Stimulated activated CD4-positive, alpha-beta T cell treated with anti-CD3 and anti-CD28 coated beads, Interleukin-15, amount 100 ng/mL, for 24 hours (primary cell): ENCODE data around the gene SCN5A.

ENCODE experiments used
- DNase-seq: peaks from one replicate; pipeline ENCODE4 v3.0.0-alpha.2; 2020

SCN5A gene

DNA sequence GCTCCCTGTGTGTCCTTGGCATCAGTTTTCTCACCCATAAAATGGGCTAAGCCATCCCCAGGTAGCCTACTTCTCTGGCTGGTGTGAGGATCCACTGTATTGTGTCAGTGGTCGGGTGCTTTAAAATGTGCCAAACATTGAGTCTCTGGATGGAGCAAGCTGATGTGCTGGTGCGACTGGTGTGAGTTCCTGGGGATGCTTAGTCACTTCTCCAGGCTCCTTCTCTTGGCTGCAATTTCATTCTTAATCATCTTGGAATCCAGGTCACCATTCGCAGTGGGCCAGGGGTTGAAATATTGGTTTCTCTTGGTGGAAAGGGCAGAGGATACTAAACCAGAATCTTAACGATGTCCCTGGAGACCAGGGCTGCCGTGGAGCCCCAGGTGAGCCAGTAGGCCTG lies 29.3 kb downstream of the SCN5A start:
- DNase-seq: no peak

DNA sequence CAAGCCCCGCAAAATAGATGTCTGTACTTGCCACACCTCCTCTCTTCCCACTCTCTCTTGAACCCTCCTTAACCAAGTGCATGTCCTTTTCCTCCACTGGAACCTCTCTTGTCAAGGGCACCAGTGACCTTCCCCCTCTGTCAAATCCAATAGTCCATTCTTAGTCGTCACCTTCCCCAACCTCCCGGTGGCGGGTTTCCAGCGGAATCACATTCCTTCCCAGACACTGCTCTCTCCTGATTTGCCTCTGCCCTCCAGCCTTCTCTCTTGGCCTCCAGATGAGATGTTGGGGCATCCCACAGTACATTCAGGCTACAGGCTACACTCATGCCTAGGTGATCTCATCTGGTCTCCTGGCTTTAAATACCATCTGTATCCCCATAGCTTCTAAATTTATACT lies 31.1 kb downstream of the SCN5A start:
- DNase-seq: no peak

DNA sequence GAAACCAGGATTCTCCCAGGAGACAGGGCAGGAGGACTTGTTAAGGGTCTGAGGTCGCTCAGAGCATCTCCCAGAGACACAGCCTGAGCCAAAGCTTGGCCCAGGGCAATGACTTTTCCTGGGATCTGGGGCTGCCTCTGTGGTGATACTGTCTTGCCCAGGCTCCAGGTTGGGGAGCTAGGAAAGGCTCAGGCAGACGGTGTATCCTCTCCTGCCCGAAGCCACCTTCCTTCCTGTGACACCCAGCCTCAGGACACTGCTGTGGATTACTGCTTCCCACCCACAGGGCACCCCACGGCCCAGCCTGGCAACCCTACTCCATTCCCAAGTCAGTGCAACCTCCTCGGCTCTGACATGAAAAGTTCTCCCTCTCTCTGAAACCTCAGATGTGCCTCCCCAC lies 31.9 kb downstream of the SCN5A start:
- DNase-seq: no peak

DNA sequence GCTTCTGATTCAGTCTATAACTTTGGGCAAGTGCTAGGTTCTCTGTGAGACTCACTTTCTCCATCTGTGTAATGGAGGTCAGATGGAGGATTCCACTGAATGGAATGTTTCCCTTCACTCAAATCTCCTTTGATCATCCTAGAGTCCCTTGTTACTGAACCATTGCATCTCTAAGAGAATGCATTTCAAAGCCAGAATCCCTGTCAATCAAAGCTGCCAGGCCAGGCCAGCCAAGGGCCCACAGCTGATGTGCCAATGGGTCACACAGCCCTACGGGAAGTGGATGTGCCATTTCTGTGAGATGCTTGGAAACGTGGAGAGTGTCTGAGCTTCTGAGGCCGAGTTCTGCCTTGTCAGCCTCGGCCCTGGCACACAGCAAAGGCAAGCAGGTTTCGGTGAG lies 32.4 kb downstream of the SCN5A start:
- DNase-seq: no peak

DNA sequence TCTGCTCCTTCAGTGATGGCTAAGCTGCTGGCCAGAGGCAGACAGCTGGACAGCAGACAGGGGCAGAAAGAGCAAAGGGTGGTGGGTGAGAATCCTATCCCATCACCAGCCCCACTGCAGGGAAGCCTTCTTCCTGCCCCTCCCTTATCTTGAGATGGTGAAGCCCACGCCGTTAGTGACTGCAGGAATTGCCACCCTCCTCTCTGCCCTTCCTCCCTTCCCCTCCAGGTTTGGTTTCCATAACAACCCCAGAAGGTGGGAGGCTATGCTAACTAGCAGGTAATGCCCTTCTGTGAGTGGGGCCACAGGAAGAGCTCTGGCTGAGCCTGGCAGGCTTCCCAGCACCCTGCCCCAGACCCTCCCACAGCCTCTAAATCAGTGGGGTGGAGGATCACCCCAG lies 32.8 kb downstream of the SCN5A start:
- DNase-seq: no peak

DNA sequence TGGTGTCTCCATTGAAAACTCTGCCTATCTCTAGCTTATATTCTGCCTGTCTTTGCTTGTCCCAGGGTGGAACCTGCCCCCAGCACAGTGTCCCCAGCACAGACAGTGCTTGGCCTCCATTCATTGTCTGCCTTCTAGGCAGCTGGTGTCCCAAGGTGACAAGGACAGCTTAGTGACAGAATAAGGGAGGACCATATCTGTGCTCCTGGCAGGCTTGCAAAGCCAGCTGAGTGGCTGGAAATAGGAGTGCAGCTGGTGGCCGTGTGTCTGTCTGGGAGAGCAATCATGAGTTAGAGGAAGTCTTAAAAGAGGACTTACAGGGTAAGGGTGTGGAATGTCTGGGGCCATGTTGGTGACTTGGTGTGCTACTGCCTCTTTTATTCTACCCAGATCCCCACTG lies 33.4 kb downstream of the SCN5A start:
- DNase-seq: no peak

DNA sequence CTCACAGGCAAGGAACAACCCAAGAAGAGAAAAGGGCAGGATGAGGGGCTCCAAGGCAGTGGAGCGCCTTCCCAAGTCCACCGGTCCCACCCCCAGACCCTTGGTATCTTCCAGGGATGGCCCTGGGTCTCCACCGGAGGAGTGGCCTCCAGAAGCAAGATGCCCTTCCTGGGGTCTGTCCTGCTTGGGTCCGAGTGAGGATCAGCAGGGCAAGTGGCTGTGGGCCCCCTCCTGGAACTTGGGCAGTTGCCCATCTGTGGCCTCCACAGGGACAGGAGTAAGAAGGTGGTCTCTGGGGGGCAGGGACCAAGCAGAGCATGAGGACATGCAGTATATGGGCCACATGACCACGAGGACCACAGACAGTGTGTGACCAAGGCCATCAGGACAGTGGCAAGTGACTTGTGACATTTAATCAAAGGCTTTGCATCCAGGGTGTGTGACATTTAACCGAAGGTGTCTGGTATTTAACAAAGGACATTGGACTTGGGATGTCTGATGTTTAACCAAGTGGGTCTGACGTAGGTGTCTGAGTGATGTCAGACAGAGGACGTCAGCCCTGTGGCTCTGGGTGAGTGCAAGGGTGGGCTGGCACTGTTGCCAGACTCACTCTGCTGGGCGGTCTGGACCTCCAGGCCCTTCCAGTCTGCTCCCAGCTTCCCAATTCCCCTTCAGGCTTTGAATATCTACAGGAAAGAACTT lies 34.7 kb downstream of the SCN5A start:
- DNase-seq: no peak

DNA sequence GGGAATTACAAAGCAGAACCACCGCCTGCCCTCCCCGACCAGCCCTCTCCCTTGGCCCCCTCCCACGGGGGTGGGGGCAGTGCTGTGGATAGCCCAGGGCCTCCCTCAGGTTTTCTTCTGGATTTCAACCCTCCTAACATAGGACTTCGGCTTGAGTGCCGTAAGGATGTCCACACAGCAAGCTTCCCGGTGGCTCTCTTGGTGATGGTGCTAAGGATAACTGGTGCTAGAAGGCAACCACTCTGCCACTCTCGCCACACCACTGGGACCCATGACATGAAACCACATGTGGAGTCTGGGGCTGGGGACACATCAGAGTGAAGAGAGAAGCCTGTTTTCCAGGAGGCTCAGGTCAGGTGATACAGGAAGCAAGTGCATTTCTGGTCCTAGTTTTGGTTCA lies 35.4 kb downstream of the SCN5A start:
- DNase-seq: no peak

DNA sequence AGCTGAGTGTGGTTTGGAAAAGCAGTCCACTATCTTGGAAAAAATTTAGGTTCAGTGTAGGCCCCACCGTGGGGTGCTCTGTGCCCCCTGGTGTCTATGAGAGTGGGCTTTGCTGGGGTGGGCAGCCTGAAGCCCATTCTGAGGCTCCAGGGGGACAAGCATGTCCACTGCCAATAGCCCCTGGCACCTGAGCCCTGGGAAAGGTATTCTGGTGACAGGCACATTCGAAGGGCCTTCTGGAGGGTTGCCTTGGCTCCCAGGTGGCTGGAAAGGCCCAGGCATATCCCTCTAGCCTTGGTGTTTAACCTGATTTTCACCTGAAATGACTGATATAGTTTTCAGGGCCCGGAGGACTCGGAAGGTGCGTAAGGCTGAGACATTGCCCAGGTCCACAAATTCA lies 36.1 kb downstream of the SCN5A start:
- no peak for DNase-seq

DNA sequence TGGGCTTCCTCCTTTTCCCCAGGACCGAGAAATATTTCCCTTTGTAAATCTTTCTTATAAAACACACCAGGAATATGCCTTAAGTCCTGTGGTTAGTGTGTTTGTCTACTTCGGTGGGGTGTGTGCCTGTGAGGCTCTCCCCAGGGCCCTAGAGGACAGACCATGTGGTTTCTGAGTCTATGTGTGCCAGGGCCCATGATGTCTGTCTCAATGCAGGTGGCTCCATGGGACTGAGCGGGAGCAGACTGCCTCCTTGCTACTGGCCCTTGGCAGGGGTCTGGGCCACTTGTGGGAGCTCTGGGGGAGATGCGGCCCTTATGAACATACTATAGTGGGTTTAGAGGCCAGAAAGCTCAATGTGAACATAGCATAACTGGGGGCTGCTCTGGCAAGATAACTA lies 37.6 kb downstream of the SCN5A start:
- DNase-seq: no peak

DNA sequence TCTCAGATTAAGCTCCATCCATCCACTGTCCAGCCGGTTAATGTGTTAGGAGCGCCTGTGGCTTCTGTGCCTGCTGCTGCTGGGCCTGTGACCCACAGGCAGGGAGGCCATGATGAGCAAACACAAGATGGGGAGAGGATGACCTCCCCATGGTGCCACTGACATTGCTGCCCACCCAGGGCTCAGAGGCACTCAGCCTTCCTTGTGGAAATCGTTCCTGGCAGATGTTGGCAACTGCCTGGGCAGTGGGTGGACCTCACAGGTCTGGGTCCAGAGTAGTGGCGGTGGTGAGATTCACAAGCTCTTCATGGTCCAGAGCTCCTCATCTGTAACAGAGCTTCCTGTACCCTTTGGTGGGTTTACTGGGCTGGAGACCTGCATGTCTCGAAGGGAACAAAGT lies 38.6 kb downstream of the SCN5A start:
- DNase-seq: no peak

DNA sequence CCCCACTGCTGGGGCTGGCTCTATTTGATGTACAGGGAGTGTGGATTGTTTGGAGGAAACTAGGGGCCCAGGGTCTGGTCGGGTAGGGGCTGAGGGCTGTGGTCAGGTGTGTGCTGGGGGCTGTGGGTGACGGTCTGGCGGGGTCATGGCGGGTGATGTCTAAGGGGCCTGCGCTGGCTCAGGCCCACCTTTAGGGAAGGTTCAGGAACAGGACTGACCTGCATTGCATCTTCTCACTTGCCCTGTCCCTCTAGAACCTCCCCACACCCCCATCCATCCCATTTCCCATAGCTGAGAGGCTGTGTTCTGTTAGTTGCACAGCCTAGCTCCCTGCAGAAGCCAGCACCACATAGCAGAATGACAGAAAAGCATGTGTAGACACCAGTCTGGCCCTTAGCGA lies 39.1 kb downstream of the SCN5A start:
- no peak for DNase-seq

DNA sequence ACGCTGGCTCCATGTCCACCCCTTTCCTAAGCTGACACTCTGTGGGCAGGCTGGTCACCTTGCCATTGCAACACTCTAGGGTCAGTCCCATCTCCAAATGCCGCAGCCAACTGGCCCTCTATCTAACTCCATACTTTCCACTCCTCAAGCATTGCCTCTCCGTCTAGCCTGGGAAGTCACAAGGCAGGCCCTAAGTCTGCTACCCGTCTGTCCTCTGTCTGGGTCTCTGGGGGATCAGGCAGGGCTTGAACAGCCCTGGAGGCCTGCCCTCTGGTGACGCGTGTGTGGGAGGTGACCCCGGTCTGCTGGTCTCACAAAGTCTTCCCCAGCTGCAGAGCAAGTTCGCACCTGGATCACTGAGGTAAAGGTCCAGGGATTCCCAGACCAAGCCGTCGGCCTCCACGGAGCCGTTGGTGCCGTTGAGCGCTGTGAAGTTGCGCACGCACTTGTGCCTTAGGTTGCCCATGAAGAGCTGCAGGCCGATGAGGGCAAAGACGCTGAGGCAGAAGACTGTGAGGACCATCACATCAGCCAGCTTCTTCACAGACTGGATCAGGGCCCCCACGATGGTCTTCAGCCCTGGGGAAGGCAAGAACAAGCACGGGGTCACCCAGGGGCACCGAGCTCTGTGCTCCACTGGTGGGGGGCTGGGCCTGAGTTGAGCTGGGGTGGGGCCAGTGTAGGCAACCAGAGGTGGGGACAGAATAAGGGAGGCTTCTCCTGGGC lies 39.9 kb downstream of the SCN5A start:
- no peak for DNase-seq

DNA sequence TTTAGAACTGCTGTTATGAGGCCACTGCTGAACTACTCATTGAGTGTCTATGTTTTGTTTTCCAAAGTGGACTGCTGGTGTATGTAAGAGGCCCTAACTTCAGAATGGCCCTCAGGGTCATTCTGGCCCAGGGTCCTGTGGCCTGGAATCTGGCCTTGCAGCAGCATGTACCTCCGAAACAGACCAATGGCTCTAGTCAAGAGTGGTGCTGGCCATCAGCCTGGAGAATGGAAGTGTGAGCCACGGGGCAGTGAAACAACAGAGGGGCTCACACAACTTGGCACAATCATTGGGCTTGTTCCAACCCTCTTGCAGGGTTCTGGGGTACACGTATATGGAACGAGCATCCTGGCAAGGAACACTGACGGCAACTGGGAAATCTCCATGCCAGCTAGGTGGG lies 40.5 kb downstream of the SCN5A start:
- no peak for DNase-seq

DNA sequence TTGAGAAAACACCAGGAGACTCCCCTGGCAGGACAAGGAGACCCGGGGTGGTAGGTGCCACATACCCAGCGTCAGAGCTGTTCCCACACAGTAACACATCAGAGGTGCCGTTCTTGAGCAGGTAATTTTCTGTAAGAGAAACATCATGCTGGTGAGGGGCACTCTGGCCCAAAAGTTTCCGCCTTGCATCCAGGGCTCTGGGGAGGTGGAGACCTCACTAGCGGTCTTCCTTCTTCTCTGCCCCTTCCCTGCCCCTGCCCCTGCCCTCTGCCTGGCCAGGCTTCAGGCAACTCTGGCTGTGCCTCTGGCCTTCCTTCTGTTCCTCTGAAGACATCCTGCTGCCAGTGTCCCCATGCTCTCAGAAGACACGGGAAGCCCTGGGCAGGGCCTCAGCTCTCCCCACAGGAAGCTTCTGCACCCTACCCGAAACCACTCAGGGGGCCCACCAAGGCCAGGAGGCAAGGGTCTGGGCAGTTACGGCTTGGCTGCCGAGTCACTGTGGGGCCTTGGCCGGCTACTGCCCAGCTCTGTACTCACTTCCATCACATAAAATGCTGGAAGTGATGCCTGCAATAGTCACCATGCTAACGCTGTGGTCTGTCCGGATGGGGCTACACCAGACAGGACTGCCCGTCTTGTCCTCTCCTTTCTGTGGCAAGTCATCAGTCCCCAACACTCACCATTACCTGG lies 41.3 kb downstream of the SCN5A start:
- DNase-seq: no peak

DNA sequence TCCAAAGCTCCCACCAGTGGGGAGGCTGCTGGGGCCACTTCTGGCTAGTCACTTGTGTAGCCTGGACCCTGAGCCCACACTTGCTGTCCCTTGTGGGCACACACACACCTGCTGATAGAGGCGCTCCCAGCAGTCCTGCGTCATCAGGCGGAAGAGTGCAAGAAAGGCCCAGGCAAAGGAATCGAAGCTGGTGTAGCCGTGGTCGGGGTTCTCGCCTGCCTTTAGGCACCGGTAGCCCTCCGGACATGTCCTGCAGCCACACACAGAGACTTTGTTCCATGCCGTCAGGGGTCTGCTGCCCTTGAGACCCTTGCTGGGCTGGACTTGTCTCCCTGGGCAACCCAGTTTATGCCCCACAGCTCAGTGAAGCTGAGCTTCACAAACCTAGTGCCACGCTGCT lies 42.9 kb downstream of the SCN5A start:
- DNase-seq: no peak

DNA sequence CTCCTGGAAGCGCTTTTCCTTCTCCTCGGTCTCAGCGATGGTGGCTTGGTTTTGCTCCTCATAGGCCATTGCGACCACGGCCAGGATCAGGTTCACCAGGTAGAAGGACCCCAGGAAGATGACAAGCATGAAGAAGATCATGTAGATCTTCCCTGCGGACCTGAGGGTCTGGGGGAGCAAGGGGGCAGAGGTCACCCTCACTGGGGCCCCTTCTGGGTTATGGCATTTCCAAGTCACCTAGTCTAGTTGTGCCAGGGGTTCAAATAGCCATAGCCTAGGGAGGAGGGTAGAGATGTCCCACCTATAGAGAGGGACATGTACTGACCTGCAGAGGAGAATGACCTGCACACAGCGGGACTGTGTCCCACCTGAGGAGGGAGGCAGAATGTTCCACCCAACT lies 43.5 kb downstream of the SCN5A start:
- no peak for DNase-seq

DNA sequence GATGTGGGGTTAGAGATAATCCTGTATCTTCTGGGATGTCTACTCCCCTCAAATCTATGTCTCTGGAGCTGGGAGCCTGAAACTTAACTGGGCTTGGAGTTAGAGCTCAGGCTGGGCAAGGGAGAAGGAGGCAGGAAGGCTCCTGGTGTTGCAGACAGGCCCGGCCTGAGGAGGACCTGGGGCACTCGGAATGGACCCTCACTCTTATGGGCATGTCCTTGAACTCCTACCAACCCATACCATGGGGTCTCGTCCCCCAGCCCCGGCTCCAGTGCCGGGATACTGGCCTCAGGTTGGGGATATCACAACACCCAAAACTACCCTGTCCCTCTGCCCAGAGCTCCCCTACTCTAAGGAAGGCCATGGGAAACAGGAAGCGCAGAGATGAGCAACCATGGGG lies 45.2 kb downstream of the SCN5A start:
- DNase-seq: no peak

DNA sequence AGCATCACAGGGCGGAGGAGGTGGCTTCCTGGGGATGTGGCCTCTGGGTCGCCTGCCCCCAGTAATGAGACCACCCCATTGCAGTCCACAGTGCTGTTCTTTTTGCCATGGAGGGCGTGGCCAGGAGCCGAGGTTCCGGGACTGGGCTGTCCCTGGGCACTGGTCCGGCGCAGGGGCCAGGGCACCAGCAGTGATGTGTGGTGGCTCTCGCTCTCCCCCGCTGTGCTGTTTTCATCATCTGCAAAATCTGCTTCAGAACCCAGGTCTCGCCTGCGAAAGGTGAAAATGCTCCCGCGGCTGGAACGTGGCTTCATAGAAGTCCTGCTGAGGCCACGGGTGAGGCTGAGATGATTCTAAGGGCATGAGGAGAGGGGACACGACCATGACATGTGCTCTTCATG lies 45.8 kb downstream of the SCN5A start:
- no peak for DNase-seq

DNA sequence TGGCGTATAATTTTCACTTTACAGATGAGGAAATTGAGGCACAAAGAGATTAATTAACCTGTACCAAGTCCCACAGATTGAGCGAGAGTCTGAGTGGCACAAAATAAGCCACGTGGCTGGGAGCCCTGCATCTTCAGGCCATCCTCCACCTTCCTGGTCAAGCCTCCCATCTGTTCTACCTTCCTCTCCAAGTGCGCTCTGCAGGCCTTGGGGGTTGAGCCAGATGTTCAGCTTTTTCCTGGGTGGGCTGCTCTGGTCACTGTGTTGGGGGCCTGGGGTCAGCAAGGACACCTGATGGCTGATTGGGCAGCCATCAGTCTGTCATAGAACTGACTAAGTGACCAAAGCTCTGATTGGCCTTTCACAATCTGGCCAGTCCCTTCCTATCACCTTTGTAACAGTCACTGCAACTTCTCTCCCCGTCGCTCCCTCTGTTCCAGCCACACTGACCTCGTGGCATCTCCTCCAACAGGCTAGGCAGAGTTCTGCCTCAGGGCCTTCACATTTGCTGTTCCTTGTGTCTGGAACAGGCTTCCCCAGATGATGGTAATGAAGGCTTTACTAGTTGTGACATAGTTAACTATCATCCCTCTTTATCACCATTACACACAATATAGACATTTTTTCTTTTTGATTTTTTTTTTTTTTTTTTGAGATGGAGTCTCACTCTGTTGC lies 46.8 kb downstream of the SCN5A start:
- DNase-seq: no peak

DNA sequence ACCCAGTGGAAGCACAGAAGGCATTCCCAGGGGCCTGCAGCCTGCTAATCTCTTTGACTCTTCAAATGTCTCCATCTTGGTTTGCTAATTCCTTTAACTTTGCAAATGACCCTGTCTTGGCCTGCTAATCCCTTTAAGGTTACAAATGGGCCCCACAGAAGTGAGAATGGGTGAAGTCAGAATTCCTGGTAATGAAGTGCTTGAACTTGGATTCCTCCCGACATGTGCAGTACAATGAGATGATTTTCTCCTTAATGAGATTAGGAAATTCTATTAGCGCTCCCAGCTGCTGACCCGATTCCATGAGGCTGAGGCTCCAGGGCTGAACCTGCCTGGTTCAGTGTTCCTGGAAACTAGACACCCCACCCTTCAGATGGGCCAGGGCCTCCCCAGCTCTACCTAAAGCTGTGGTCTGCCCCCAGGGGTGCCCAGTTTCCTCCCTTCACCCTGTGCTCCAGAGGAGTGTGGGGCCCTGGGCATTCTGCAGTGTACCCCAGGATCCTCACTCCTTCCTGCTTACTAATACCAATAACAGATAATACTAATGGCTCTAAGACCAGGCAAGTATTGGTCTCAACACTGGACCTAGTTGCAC lies 47.4 kb downstream of the SCN5A start:
- no peak for DNase-seq

DNA sequence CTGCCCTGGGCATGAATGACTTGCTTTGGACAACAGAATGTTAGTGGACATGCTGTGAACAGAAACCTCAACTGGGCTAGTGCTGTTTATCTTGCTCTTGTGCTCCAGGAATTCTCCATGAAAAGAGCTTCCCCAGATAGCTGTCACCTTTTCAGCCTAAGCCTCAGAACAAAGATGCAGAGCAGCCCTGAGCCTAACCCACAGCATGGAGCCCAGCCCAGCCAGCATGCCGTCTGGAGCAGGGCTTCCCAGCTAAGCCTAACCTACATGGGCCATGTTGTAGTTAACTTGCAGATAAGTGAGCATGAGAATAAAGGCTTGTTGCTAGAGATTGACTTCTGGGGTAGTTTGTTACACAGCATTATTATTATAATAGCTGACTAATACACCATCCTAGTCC lies 48.9 kb downstream of the SCN5A start:
- no peak for DNase-seq

DNA sequence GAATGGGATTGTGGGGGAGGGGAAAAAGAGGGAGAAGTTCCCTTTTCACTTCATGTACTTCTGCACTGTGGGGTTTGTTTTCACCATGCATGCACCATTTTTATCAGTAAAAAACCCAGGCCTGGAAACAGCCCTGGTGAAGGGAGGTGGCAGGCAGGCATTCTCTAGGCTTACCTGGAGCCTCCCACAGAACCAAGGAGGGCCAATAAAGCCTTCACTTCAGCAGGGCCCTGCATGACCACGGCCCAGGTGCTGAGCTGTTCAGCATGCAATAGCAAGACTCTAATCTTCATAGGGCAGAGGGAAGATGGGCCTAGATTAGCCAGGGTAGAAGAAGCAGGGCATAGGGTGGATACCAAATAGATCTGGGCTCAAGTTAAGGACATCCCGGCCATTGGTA lies 49.6 kb downstream of the SCN5A start:
- no peak for DNase-seq
